Caco-2 (cell line): ENCODE data around the gene MUSTN1. TPM values are rescaled to one million over a fixed set of nuclear protein-coding genes. Genes with fewer than 3 reads are reported as not detected.

Experiments
- BruUV-seq: library from RNA; stranded (reverse); fragments of 400-500 nt; replicated peaks from 2 replicates; lab custom pipeline; 2021; lab: Mats Ljungman, UMichigan
- CTCF ChIA-PET: fragments of 300-600 bp; sonication (Branson Sonifier 250); formaldehyde crosslinking; loops from one replicate; lab custom pipeline; 2022; ENCODE audit warnings: antibody characterized with exemption; lab: Charles Lee
- POLR2A ChIA-PET: fragments of 300-600 bp; sonication (Branson Sonifier 250); formaldehyde crosslinking; loops from one replicate; lab custom pipeline; 2022; ENCODE audit warnings: antibody characterized with exemption; lab: Charles Lee
- DNase-seq, 2 experiments: peaks; one replicate each; pipeline versions ENCODE4 v3.0.0 to v3.0.0-alpha.2; 2020 to 2022
- H3K27me3 ChIP-seq: replicated peaks from 2 replicates; pipeline ENCODE4 v1.6.0; 2011; ENCODE audit warnings: low read length; ENCODE audit not compliant: control insufficient read depth, insufficient read depth
- H3K36me3 ChIP-seq: 2 replicates; pipeline ENCODE4 v1.5.1; 2011; ENCODE audit warnings: low read length; ENCODE audit not compliant: control insufficient read depth, insufficient read depth
- H3K4me1 ChIP-seq: fragments of 250-450 bp; sonication (Bioruptor Pico); 2 replicates; pipeline ENCODE4 v1.5.1; 2020; ENCODE audit warnings: mild to moderate bottlenecking
- H3K4me3 ChIP-seq: 2 replicates; pipeline ENCODE4 v1.5.1; 2011; ENCODE audit warnings: low read depth, mild to moderate bottlenecking, control low read depth, low read length
- H3K9me3 ChIP-seq: fragments of 250-450 bp; sonication (Bioruptor Pico); 2 replicates; pipeline ENCODE4 v1.5.1; 2020; ENCODE audit warnings: mild to moderate bottlenecking, moderate library complexity
- H3K27ac Mint-ChIP-seq: one replicate; pipeline ENCODE4 v1.8.0; 2022; ENCODE audit warnings: mixed read lengths; ENCODE audit not compliant: unreplicated experiment
- H3K27me3 Mint-ChIP-seq: one replicate; pipeline ENCODE4 v1.8.0; 2022; ENCODE audit warnings: mixed read lengths; ENCODE audit not compliant: insufficient read depth, unreplicated experiment
- H3K36me3 Mint-ChIP-seq: one replicate; pipeline ENCODE4 v1.8.0; 2022; ENCODE audit warnings: mild to moderate bottlenecking, mixed read lengths; ENCODE audit not compliant: insufficient read depth, unreplicated experiment
- H3K4me1 Mint-ChIP-seq: one replicate; pipeline ENCODE4 v1.8.0; 2022; ENCODE audit warnings: low read depth, mixed read lengths; ENCODE audit not compliant: unreplicated experiment
- H3K4me3 Mint-ChIP-seq: one replicate; pipeline ENCODE4 v1.8.0; 2022; ENCODE audit warnings: mild to moderate bottlenecking, moderate library complexity, mixed read lengths; ENCODE audit not compliant: unreplicated experiment
- H3K9me3 Mint-ChIP-seq: one replicate; pipeline ENCODE4 v1.8.0; 2022; ENCODE audit warnings: mixed read lengths; ENCODE audit not compliant: unreplicated experiment
- intact Hi-C: fragments of 100-400 bp; cut with micrococcal nuclease; formaldehyde crosslinking; loops from one replicate; pipeline ENCODE4 v1.10.0; 2022; ENCODE audit not compliant: unreplicated experiment
- total RNA-seq: library from RNA; stranded (reverse); gene quantifications from 2 replicates; pipeline ENCODE4 v1.2.3, GENCODE V29; 2022
- TF ChIP-seq, protein P1 (sequence below), 2 experiments: fragments of 200-600 bp in 1 of 2; IDR thresholded peaks; 1 replicate in 1 of 2; 2 replicates in 1 of 2; pipeline versions ENCODE4 v1.5.1 to v1.8.0; 2011 to 2022; ENCODE audit warnings: antibody characterized with exemption in 1 of 2, control low read depth in 1 of 2, inconsistent platforms in 1 of 2, low read depth in 1 of 2, low read length in 1 of 2, mild to moderate bottlenecking in 1 of 2, moderate library complexity in 1 of 2; ENCODE audit not compliant: insufficient read depth in 1 of 2, severe bottlenecking in 1 of 2, unreplicated experiment in 1 of 2

Gene MUSTN1
- total RNA-seq, 1 experiment from 2014 or later: 1.8 TPM

DNA sequence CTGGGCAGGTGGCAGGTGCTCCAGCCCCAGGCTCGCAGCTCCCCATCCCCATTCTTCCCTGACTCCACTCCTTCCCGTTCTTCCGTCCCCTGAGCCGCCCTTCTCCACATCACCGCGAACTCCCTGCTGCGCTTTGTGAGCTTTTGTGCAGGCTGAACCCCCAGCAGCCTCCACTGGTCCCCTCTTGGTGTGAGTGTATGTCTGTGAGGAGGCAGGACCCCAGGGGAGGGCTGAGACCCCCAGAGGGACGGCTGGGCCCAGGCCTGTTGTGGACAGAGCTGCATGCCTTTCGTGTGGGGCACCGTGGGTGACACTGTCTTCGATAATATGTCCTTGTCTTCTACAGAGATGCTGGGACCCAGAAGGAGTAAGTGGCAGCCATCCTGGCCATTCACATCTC lies 47.6 kb downstream of the MUSTN1 start:
- no peaks in the 10 kb centered on the region for H3K27me3 Mint-ChIP-seq
- POLR2A ChIA-PET: no interaction called here
- TF ChIP-seq, protein P1, sequence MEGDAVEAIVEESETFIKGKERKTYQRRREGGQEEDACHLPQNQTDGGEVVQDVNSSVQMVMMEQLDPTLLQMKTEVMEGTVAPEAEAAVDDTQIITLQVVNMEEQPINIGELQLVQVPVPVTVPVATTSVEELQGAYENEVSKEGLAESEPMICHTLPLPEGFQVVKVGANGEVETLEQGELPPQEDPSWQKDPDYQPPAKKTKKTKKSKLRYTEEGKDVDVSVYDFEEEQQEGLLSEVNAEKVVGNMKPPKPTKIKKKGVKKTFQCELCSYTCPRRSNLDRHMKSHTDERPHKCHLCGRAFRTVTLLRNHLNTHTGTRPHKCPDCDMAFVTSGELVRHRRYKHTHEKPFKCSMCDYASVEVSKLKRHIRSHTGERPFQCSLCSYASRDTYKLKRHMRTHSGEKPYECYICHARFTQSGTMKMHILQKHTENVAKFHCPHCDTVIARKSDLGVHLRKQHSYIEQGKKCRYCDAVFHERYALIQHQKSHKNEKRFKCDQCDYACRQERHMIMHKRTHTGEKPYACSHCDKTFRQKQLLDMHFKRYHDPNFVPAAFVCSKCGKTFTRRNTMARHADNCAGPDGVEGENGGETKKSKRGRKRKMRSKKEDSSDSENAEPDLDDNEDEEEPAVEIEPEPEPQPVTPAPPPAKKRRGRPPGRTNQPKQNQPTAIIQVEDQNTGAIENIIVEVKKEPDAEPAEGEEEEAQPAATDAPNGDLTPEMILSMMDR (IDR thresholded peaks at IDR 0.05; ENCODE audit: insufficient read depth in 1 of 2, low read depth in 1 of 2, low read length in 1 of 2, severe bottlenecking in 1 of 2, unreplicated experiment in 1 of 2): no peak

DNA sequence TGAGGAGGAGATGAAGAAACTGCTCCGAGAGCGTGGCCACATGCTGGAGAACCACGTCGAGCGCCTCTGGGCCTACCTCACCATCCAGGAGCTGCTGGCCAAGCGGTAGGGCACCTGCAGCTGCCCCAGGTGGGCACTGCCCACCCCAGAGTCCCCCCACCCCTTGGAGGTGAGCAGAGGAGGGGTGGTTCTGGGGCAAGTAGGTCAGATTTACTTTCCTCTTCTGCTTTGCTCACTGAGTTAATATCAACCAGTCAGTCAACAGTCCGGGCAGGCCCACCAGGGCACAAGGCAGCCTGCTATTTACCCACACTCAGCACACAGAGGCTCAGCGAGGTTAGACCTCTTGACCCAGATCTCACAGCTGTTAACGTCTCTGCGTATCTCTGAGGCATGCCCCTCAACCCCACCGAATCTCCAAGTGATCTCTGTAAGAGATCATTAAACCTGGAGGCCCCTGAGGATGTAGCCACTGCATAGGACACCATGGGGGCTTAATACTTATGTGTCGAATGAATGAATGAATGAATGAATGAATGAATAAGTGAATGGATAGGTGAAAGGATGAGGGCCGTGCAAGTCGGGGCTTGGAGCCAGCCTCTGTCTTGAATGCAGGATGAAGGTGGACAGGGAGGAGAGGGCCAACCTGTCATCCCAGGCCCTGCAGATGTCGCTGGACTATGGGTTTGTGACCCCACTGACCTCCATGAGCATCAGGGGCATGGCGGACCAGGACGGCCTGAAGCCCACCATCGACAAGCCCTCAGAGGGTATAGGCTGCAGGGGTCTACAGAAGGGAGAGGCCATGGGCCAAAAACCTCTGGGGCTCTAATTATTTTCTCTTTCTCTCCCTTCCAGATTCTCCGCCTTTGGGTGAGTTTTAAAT lies 48.2 kb downstream of the MUSTN1 start:
- POLR2A ChIA-PET: no interaction called here
- Mint-ChIP-seq H3K9me3 (no peaks in the 10 kb centered on the region), H3K27me3 (no peaks in the 10 kb centered on the region), H3K4me1 (no peaks in the 10 kb centered on the region), H3K4me3 (no peak overlapping the region), H3K27ac (no peak overlapping the region), H3K36me3 (no peaks in the 10 kb centered on the region)
- CTCF ChIA-PET: no interaction called here
- H3K9me3 ChIP-seq: no peaks in the 10 kb centered on the region
- no peaks in the 10 kb centered on the region for H3K4me1 ChIP-seq
- DNase-seq: no peak
- H3K4me3 ChIP-seq: no peak overlapping the region
- TF ChIP-seq, protein P1 (IDR thresholded peaks at IDR 0.05; ENCODE audit: insufficient read depth in 1 of 2, low read depth in 1 of 2, low read length in 1 of 2, severe bottlenecking in 1 of 2, unreplicated experiment in 1 of 2): no peak
- no peaks in the 10 kb centered on the region for H3K36me3 ChIP-seq
- BruUV-seq: no TSS peak
- no peaks in the 10 kb centered on the region for H3K27me3 ChIP-seq
- intact Hi-C loops: no loop called here

More for the DNA sequence above, 47.6 kb downstream of the MUSTN1 start:
- no TSS peak for BruUV-seq
- no peaks in the 10 kb centered on the region for H3K36me3 Mint-ChIP-seq
- H3K36me3 ChIP-seq: no peaks in the 10 kb centered on the region
- H3K27ac Mint-ChIP-seq: no peak overlapping the region
- intact Hi-C loops: no loop called here
- no peak overlapping the region for H3K4me3 ChIP-seq
- H3K27me3 ChIP-seq: no peaks in the 10 kb centered on the region
- CTCF ChIA-PET: no interaction called here
- H3K9me3 ChIP-seq: no peaks in the 10 kb centered on the region
- H3K4me1 Mint-ChIP-seq: no peaks in the 10 kb centered on the region
- H3K4me3 Mint-ChIP-seq: no peak overlapping the region
- H3K4me1 ChIP-seq: no peaks in the 10 kb centered on the region
- DNase-seq: no peak
- H3K9me3 Mint-ChIP-seq: no peaks in the 10 kb centered on the region

DNA sequence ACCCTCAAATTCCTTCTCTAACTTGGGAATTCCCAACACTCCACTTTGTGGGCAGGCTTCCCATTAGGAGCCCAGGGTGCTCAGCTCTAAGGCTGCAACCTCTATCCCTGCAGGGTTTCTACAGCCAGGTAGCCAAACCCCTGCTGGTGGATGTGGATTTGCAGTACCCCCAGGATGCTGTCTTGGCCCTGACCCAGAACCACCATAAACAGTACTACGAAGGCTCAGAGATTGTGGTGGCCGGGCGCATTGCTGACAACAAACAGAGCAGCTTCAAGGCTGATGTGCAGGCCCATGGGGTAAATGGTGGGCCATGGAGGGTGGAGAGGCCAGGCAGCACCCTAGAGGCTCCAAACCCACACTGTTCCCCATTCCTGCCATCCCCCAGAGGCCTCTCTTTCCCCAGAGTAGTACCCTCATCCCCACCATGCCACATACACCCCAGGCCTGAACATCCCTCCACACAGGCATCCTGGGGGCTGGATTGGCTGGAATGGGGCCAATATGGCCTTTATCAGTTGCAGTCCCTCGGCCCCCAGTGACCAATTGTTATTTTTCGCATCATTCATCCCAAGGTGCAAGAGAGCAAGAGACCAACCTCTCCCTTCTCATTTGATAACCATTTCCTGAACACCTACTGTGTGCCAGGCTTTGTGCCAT lies 49.8 kb downstream of the MUSTN1 start:
- no TSS peak for BruUV-seq
- DNase-seq: no peak
- Histone ChIP-seq H3K9me3 (no peaks in the 10 kb centered on the region), H3K36me3 (no peaks in the 10 kb centered on the region), H3K4me3 (no peak overlapping the region), H3K27me3 (no peaks in the 10 kb centered on the region), H3K4me1 (no peaks in the 10 kb centered on the region)
- Mint-ChIP-seq H3K9me3 (no peaks in the 10 kb centered on the region), H3K27me3 (no peaks in the 10 kb centered on the region), H3K36me3 (no peaks in the 10 kb centered on the region), H3K4me3 (no peak overlapping the region), H3K4me1 (no peaks in the 10 kb centered on the region), H3K27ac (no peak overlapping the region)
- intact Hi-C loops: no loop called here
- POLR2A ChIA-PET: interaction anchor here (0.5 kb wide), 1 partner anchor 30 kb away, joined by 6 read pairs; no protein-coding TSS in a partner anchor
- CTCF ChIA-PET: interaction anchor here (1.1 kb wide), 1 partner anchor 10 kb away, joined by 6 read pairs; no protein-coding TSS in a partner anchor
- TF ChIP-seq, protein P1 (IDR thresholded peaks at IDR 0.05; ENCODE audit: insufficient read depth in 1 of 2, low read depth in 1 of 2, low read length in 1 of 2, severe bottlenecking in 1 of 2, unreplicated experiment in 1 of 2): no peak
